Skin of body (tissue), 2 donors: Measurements from ENCODE around the gene CSTPP1. TPM values are rescaled to one million over a fixed set of nuclear protein-coding genes. Genes with fewer than 3 reads are reported as not detected.
"Not testable (repeated sequence)": the region's sequence is repeated elsewhere in the genome, so short reads cannot be mapped to it uniquely, and the experiment has no call there.

Experiments
- DNase-seq: peaks from one replicate; lab custom pipeline; 2025; lab: John Stamatoyannopoulos, UW
- total RNA-seq: library from RNA; depleted of rRNA; stranded (reverse); fragments of >200 nt; gene quantifications from one replicate; pipeline ENCODE4 v1.2.3, GENCODE V29; 2014

Gene CSTPP1
- total RNA-seq, 1 donor from 2014 or later: 20.7 TPM

- no peak for DNase-seq
Measured at GRCh38 chr11:46912526-46913150, 23.9 kb upstream of the CSTPP1 start.

- no peak for DNase-seq
Measured at GRCh38 chr11:46913484-46913883, 23.1 kb upstream of the CSTPP1 start.

- DNase-seq: no peak
Measured at GRCh38 chr11:46914363-46914762, 22.2 kb upstream of the CSTPP1 start.

GRCh38 chr11:46914910-46915309, 21.7 kb upstream of the CSTPP1 start:
- DNase-seq: no peak

- peak; percentile 87 for DNase-seq
Measured at GRCh38 chr11:46916286-46917108, 20.1 kb upstream of the CSTPP1 start.

GRCh38 chr11:46917109-46917761, 19.3 kb upstream of the CSTPP1 start:
- DNase-seq: peak; percentile 60

- DNase-seq: no peak
Measured at GRCh38 chr11:46917762-46918082, 18.8 kb upstream of the CSTPP1 start.

- no peak for DNase-seq
Measured at GRCh38 chr11:46918083-46918787, 18.3 kb upstream of the CSTPP1 start, which contains the start of gene LRP4. Gene LRP4 (minus strand): TSS chr11:46918550. CDS start chr11:46918379, 171 bp downstream.

- DNase-seq: peak; percentile 22
Measured at GRCh38 chr11:46918788-46919513, 17.6 kb upstream of the CSTPP1 start.

- DNase-seq: peak; percentile 73
Measured at GRCh38 chr11:46920755-46921154, 15.8 kb upstream of the CSTPP1 start.

- DNase-seq: not testable (repeated sequence)
Measured at GRCh38 chr11:46927928-46928327, 8.6 kb upstream of the CSTPP1 start.

GRCh38 chr11:46928701-46929100, 7.9 kb upstream of the CSTPP1 start:
- not testable (repeated sequence) for DNase-seq

GRCh38 chr11:46930089-46930488, 6.5 kb upstream of the CSTPP1 start:
- DNase-seq: no peak

- no peak for DNase-seq
Measured at GRCh38 chr11:46942172-46942571, 5.6 kb downstream of the CSTPP1 start.

- DNase-seq: no peak
Measured at GRCh38 chr11:46944356-46945075, 8.0 kb downstream of the CSTPP1 start.

- no peak for DNase-seq
Measured at GRCh38 chr11:46947399-46948077, 11.0 kb downstream of the CSTPP1 start.

- no peak for DNase-seq
Measured at GRCh38 chr11:46948378-46949131, 12.0 kb downstream of the CSTPP1 start.

- DNase-seq: no peak
Measured at GRCh38 chr11:46949297-46949696, 12.7 kb downstream of the CSTPP1 start.

GRCh38 chr11:46951864-46952263, 15.3 kb downstream of the CSTPP1 start:
- no peak for DNase-seq
